ENCODE measurements around the gene SFXN1.

GRCh38 chr5:175478384-175479124, at the start of gene SFXN1:
- peak; percentile 71 for TF ChIP-seq MAX (IDR thresholded peaks at IDR 0.05)
- no peak for TF ChIP-seq TCF12 (IDR thresholded peaks at IDR 0.05; ENCODE audit: low read depth)
- no peak for TF ChIP-seq FOXM1 (IDR thresholded peaks at IDR 0.05; ENCODE audit: borderline replicate concordance, low read depth)

Data from Ishikawa (cell line).